DND-41 (cell line): Measurements from ENCODE around the gene LTBP1.

Experiments used
- ATAC-seq: fragments of 200-7000 bp; cut with Tn5 transposase; 3 replicates; pipeline ENCODE4 v1.9.1; 2021; ENCODE audit warnings: low read depth; ENCODE audit not compliant: insufficient read depth
- DNase-seq: peaks from one replicate; pipeline ENCODE4 v3.0.0-alpha.2; 2020
- H2AFZ ChIP-seq: 2 replicates; pipeline ENCODE4 v1.6.0; 2012; ENCODE audit warnings: low read depth, low read length
- H3K27ac ChIP-seq: 2 replicates; pipeline ENCODE4 v1.5.1; 2012; ENCODE audit warnings: low read length, inconsistent platforms
- H3K27me3 ChIP-seq: fragments of 200-600 bp; sonication (generic); 2 replicates; pipeline ENCODE4 v1.6.0; 2012; ENCODE audit warnings: low read length, mild to moderate bottlenecking, inconsistent platforms; ENCODE audit not compliant: insufficient read depth, poor library complexity
- H3K36me3 ChIP-seq: 2 replicates; pipeline ENCODE4 v1.5.1; 2012; ENCODE audit warnings: low read length, inconsistent platforms; ENCODE audit not compliant: insufficient read depth
- H3K4me1 ChIP-seq: 2 replicates; pipeline ENCODE4 v1.5.1; 2012; ENCODE audit warnings: mild to moderate bottlenecking, low read length; ENCODE audit not compliant: insufficient read depth
- H3K4me2 ChIP-seq: 2 replicates; pipeline ENCODE4 v1.6.0; 2012; ENCODE audit warnings: mild to moderate bottlenecking, moderate library complexity, low read length, inconsistent platforms; ENCODE audit not compliant: insufficient read depth
- H3K4me3 ChIP-seq, 2 experiments: fragments of 200-600 bp in 1 of 2; shearing (Covaris generic) in 1 of 2; 2 replicates each; pipeline ENCODE4 v1.5.1; 2012 to 2016; ENCODE audit warnings: inconsistent platforms in 2 of 2, low read length in 2 of 2, mild to moderate bottlenecking in 2 of 2, low read depth in 1 of 2, moderate library complexity in 1 of 2
- H3K79me2 ChIP-seq: 2 replicates; pipeline ENCODE4 v1.6.0; 2012; ENCODE audit warnings: low read length, inconsistent platforms; ENCODE audit not compliant: insufficient read depth
- H3K9ac ChIP-seq: 2 replicates; pipeline ENCODE4 v1.6.0; 2012; ENCODE audit warnings: low read depth, mild to moderate bottlenecking, inconsistent platforms, low read length, moderate library complexity
- H3K9me3 ChIP-seq: 2 replicates; pipeline ENCODE4 v1.5.1; 2012; ENCODE audit warnings: low read length, moderate library complexity, mild to moderate bottlenecking, inconsistent platforms; ENCODE audit not compliant: insufficient read depth, severe bottlenecking
- H4K20me1 ChIP-seq: 2 replicates; pipeline ENCODE4 v1.6.0; 2012; ENCODE audit warnings: low read length; ENCODE audit not compliant: insufficient read depth
- EZH2 ChIP-seq: IDR thresholded peaks from 3 replicates; pipeline ENCODE4 v1.6.1; 2012; ENCODE audit warnings: borderline replicate concordance, low read depth, mild to moderate bottlenecking, moderate library complexity, low read length, inconsistent platforms; ENCODE audit not compliant: severe bottlenecking
- TF ChIP-seq, protein P1 (sequence below): IDR thresholded peaks from 2 replicates; pipeline ENCODE4 v1.5.1; 2012; ENCODE audit warnings: borderline replicate concordance, low read length, moderate library complexity, mild to moderate bottlenecking; ENCODE audit not compliant: poor library complexity, severe bottlenecking; ENCODE audit errors: extremely low read depth

LTBP1 gene

DNA sequence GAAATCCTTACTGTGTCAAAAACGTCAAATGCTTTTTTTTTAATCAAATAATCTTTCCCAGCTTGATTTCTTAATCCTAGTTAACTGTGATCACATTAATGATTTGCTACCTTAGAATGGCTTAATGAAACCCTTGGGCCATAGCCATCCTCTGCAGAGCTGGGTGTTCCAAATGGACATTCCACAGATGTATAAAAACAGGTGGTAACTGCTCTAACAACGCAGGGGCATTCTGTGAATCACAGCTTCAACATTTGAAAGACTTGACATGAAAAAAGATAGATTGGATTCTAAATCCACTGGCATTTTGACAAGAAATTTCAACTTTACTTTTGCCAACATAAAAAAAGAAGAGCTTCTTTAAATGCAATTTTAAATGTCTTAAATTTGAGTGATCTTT, 459.9 kb downstream of the LTBP1 start:
- no peaks in the 10 kb centered on the region for H3K36me3 ChIP-seq

DNA sequence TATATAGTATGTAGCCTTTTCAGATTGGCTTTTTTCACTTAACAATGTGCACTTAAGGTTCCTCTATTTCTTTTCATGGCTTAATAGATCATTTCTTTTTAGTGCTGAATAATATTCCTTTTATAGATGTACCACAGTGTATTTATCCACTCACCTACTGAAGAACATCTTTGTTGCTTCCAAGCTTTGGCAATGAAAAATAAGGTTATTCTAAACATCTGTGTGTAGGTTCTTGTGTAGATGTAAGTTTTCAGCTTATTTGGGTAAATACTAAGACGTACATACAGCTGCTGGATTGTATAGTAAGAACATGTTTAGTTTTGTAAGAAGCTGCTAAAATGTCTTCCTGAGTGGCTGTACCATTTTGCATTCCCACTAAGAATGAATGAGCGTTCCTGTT, 461.4 kb downstream of the LTBP1 start:
- DNase-seq (no peak), ATAC-seq (no peak)
- no peaks in the 10 kb centered on the region for H3K79me2 ChIP-seq
- H2AFZ ChIP-seq, result no peak overlapping the region
- H3K9me3 ChIP-seq, result peaks cover 7% of the 10 kb centered on the region
- H3K4me3 ChIP-seq, result no peak overlapping the region
- TF ChIP-seq, protein P1, sequence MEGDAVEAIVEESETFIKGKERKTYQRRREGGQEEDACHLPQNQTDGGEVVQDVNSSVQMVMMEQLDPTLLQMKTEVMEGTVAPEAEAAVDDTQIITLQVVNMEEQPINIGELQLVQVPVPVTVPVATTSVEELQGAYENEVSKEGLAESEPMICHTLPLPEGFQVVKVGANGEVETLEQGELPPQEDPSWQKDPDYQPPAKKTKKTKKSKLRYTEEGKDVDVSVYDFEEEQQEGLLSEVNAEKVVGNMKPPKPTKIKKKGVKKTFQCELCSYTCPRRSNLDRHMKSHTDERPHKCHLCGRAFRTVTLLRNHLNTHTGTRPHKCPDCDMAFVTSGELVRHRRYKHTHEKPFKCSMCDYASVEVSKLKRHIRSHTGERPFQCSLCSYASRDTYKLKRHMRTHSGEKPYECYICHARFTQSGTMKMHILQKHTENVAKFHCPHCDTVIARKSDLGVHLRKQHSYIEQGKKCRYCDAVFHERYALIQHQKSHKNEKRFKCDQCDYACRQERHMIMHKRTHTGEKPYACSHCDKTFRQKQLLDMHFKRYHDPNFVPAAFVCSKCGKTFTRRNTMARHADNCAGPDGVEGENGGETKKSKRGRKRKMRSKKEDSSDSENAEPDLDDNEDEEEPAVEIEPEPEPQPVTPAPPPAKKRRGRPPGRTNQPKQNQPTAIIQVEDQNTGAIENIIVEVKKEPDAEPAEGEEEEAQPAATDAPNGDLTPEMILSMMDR, result no peak
- TF ChIP-seq EZH2, result no peak
- no peak overlapping the region for H3K9ac ChIP-seq
- H3K4me1 ChIP-seq, result no peaks in the 10 kb centered on the region
- H4K20me1 ChIP-seq, result no peaks in the 10 kb centered on the region
- no peaks in the 10 kb centered on the region for H3K36me3 ChIP-seq
- H3K4me2 ChIP-seq, result no peak overlapping the region
- H3K27ac ChIP-seq, result no peak overlapping the region
- no peaks in the 10 kb centered on the region for H3K27me3 ChIP-seq

More for the DNA sequence above, 459.9 kb downstream of the LTBP1 start:
- Histone ChIP-seq H3K9ac (no peak overlapping the region), H3K4me2 (no peak overlapping the region), H3K4me1 (no peaks in the 10 kb centered on the region), H3K9me3 (peaks cover 7% of the 10 kb centered on the region), H3K27ac (no peak overlapping the region), H2AFZ (no peak overlapping the region), H3K27me3 (no peaks in the 10 kb centered on the region), H3K4me3 (no peak overlapping the region), H3K79me2 (no peaks in the 10 kb centered on the region), H4K20me1 (no peaks in the 10 kb centered on the region)
- DNase-seq (no peak), ATAC-seq (no peak)
- TF ChIP-seq EZH2, result no peak
- TF ChIP-seq, protein P1, result no peak

DNA sequence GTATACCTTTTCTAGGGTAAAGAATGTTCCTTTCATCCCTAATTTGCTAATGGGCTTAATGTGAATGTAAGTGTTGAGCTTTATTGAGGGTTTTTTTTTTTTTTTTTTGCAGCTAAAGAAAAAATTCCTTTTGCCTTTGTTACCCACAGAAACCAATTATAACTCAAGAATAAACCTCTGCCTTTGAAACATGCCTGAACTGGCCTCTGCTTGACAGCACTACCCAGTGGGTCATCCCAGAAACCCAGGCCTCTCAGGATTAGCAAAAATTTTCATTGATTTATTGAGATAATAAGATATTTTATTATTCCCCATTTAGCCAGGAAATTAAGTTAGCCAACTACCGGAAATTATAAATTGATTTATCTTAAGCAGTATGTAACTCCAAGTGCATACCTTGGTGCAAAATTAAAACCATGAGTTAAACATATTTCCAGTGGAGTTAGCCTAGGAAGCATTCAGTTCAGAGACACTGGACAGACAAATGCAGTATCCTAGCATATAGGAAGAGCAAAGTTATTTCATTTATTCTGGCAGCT, 462.7 kb downstream of the LTBP1 start:
- H4K20me1 ChIP-seq, result no peaks in the 10 kb centered on the region
- no peak overlapping the region for H2AFZ ChIP-seq
- H3K79me2 ChIP-seq, result no peaks in the 10 kb centered on the region
- no peak for TF ChIP-seq EZH2
- TF ChIP-seq, protein P1, result no peak
- DNase-seq, result no peak
- H3K27ac ChIP-seq, result no peak overlapping the region
- H3K27me3 ChIP-seq, result no peaks in the 10 kb centered on the region
- H3K4me3 ChIP-seq, result no peak overlapping the region
- no peaks in the 10 kb centered on the region for H3K36me3 ChIP-seq
- no peak for ATAC-seq
- H3K4me1 ChIP-seq, result no peaks in the 10 kb centered on the region
- H3K9ac ChIP-seq, result no peak overlapping the region
- H3K9me3 ChIP-seq, result peaks cover 7% of the 10 kb centered on the region
- no peak overlapping the region for H3K4me2 ChIP-seq

DNA sequence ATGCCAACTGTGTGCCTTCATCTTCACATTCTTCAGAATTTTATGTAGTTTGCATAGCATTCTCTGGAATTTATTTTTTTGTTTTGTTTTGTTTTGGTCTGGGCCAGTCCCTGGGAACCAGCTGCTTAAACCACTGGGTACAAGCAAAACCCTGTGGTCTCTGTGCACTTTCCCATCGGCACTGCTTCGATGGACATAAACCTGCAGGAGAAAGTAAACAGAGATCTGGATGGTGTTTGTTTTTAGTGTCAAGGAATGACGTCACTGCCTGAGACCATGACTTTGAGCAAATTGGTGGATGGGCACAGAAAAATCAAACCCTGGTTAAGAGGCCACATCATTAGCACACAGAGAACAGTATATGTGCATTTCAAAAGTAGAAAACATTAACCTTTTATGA, 465.0 kb downstream of the LTBP1 start:
- no peak overlapping the region for H2AFZ ChIP-seq
- TF ChIP-seq, protein P1, result no peak
- TF ChIP-seq EZH2, result no peak
- no peaks in the 10 kb centered on the region for H3K27me3 ChIP-seq
- no peaks in the 10 kb centered on the region for H3K79me2 ChIP-seq
- no peak overlapping the region for H3K9ac ChIP-seq
- no peaks in the 10 kb centered on the region for H4K20me1 ChIP-seq
- H3K36me3 ChIP-seq, result no peaks in the 10 kb centered on the region
- no peak overlapping the region for H3K4me3 ChIP-seq
- H3K27ac ChIP-seq, result no peak overlapping the region
- DNase-seq (no peak), ATAC-seq (no peak)
- H3K4me2 ChIP-seq, result no peak overlapping the region
- H3K9me3 ChIP-seq, result peaks cover 7% of the 10 kb centered on the region
- H3K4me1 ChIP-seq, result no peaks in the 10 kb centered on the region
